Measurements from ENCODE around the gene TSPAN33. TPM values are rescaled to one million over a fixed set of nuclear protein-coding genes. Genes with fewer than 3 reads are reported as not detected.

Gene TSPAN33
- total and polyA plus RNA-seq, 2 of the 13 experiments (the other 11 are each of a cell fraction or from before 2014, with no cell fraction given): 15.3 to 16.5 TPM

DNA sequence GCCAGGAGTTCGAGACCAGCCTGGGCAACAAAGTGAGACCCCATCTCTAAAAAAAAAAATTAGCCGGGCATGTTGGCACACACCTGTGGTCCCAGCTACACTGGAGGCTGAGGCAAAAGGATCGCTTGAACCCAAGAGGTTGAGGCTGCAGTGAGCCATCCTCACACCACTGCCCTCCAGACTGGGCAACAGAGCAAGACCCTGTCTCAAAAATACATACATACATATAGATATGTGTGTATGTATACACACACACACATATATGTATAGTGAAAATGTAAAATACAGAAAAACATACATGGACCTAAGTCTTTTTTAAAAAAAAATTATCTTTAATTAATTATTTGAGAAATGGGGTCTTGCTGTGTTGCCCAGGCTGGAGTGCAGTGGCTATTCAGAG is 49.4 kb downstream of the TSPAN33 start (continued):
- TF ChIP-seq, protein P1, sequence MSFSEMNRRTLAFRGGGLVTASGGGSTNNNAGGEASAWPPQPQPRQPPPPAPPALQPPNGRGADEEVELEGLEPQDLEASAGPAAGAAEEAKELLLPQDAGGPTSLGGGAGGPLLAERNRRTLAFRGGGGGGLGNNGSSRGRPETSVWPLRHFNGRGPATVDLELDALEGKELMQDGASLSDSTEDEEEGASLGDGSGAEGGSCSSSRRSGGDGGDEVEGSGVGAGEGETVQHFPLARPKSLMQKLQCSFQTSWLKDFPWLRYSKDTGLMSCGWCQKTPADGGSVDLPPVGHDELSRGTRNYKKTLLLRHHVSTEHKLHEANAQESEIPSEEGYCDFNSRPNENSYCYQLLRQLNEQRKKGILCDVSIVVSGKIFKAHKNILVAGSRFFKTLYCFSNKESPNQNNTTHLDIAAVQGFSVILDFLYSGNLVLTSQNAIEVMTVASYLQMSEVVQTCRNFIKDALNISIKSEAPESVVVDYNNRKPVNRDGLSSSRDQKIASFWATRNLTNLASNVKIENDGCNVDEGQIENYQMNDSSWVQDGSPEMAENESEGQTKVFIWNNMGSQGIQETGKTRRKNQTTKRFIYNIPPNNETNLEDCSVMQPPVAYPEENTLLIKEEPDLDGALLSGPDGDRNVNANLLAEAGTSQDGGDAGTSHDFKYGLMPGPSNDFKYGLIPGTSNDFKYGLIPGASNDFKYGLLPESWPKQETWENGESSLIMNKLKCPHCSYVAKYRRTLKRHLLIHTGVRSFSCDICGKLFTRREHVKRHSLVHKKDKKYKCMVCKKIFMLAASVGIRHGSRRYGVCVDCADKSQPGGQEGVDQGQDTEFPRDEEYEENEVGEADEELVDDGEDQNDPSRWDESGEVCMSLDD (CRISPR knock-in tag; IDR thresholded peaks at IDR 0.05; ENCODE audit: borderline replicate concordance): no peak
- TF ChIP-seq, protein P2, sequence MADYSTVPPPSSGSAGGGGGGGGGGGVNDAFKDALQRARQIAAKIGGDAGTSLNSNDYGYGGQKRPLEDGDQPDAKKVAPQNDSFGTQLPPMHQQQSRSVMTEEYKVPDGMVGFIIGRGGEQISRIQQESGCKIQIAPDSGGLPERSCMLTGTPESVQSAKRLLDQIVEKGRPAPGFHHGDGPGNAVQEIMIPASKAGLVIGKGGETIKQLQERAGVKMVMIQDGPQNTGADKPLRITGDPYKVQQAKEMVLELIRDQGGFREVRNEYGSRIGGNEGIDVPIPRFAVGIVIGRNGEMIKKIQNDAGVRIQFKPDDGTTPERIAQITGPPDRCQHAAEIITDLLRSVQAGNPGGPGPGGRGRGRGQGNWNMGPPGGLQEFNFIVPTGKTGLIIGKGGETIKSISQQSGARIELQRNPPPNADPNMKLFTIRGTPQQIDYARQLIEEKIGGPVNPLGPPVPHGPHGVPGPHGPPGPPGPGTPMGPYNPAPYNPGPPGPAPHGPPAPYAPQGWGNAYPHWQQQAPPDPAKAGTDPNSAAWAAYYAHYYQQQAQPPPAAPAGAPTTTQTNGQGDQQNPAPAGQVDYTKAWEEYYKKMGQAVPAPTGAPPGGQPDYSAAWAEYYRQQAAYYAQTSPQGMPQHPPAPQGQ (CRISPR knock-in tag; IDR thresholded peaks at IDR 0.05; ENCODE audit: borderline replicate concordance): no peak
- TF ChIP-seq ZNF7 (CRISPR knock-in tag; IDR thresholded peaks at IDR 0.05) (no peak), ZNF160 (CRISPR knock-in tag; IDR thresholded peaks at IDR 0.05) (no peak)

DNA sequence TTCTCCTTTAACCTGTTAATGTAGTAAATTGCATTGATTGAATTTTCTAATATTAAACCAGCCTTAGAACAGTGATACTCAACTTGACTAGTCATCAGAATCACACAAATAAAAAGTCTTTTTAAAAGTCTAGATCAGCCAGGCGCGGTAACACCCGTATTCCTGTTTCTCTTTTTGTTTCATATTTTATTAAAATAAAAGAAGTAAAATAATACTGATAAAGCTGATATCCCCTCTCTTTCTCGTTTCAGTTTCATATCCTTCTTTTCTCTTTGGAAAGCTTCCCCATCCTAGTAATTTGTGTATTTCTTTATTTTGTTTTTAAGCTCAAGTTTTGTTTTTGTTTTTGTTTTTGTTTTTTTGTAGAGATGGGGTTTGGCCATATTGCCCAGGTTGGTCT is 53.3 kb downstream of the TSPAN33 start:
- Histone ChIP-seq H3K27ac (ENCODE audit: extremely low read length, insufficient read depth, low read length) (no peak overlapping the region), H3K4me2 (ENCODE audit: low read depth, low read length) (no peak overlapping the region), H3K9ac (ENCODE audit: insufficient read depth, low read depth, low read length) (no peak overlapping the region), H3K36me3 (replicated peaks in 1 of 2; ENCODE audit: control insufficient read depth in 1 of 2, insufficient read depth in 2 of 2, low read length in 2 of 2) (peaks cover 0 to 9% of the 10 kb centered on the region in 2 experiments; a peak in 3 of 5 replicates), H3K9me3 (ENCODE audit: low read length) (no peaks in the 10 kb centered on the region), H3K79me2 (ENCODE audit: insufficient read depth, low read length) (peaks cover 26% of the 10 kb centered on the region), H3K4me3 (replicated peaks in 1 of 3; ENCODE audit: insufficient read depth in 1 of 3, low read depth in 2 of 3, low read length in 3 of 3) (no peak overlapping the region), H3K27me3 (ENCODE audit: control insufficient read depth in 1 of 2, insufficient read depth in 2 of 2, low read length in 2 of 2) (no peaks in the 10 kb centered on the region), H4K20me1 (ENCODE audit: insufficient read depth, low read length) (no peaks in the 10 kb centered on the region), H2AFZ (ENCODE audit: low read length) (no peak overlapping the region), H3K4me1 (ENCODE audit: insufficient read depth, low read length) (peaks cover 31% of the 10 kb centered on the region)
- 98% methylated on average over 4 of the region's 4 CpGs for WGBS (ENCODE audit: low lambda C conversion rate)
- DNase-seq (ENCODE audit: low spot score) (no peak), ATAC-seq (no peak), FAIRE-seq (no peak)
- TF ChIP-seq, protein P3, sequence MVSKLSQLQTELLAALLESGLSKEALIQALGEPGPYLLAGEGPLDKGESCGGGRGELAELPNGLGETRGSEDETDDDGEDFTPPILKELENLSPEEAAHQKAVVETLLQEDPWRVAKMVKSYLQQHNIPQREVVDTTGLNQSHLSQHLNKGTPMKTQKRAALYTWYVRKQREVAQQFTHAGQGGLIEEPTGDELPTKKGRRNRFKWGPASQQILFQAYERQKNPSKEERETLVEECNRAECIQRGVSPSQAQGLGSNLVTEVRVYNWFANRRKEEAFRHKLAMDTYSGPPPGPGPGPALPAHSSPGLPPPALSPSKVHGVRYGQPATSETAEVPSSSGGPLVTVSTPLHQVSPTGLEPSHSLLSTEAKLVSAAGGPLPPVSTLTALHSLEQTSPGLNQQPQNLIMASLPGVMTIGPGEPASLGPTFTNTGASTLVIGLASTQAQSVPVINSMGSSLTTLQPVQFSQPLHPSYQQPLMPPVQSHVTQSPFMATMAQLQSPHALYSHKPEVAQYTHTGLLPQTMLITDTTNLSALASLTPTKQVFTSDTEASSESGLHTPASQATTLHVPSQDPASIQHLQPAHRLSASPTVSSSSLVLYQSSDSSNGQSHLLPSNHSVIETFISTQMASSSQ (IDR thresholded peaks at IDR 0.05; ENCODE audit: low read depth): no peak
- TF ChIP-seq, protein P3 (CRISPR knock-in tag; IDR thresholded peaks at IDR 0.05; ENCODE audit: borderline replicate concordance): no peak
- TF ChIP-seq ONECUT2 (CRISPR knock-in tag; IDR thresholded peaks at IDR 0.05): no peak
- no peak for TF ChIP-seq ARID2 (CRISPR knock-in tag; IDR thresholded peaks at IDR 0.05; ENCODE audit: borderline replicate concordance)
- TF ChIP-seq ZNF333 (CRISPR knock-in tag; IDR thresholded peaks at IDR 0.05; ENCODE audit: borderline replicate concordance): no peak
- no peak for TF ChIP-seq RBM39 (IDR thresholded peaks at IDR 0.05; ENCODE audit: low read depth, low read length, poor library complexity, severe bottlenecking)
- TF ChIP-seq ZNF501 (CRISPR knock-in tag; IDR thresholded peaks at IDR 0.05): no peak
- CTCF ChIA-PET (ENCODE audit: low intra/inter-chr PET ratio, low total read pairs): no interaction called here
- BruUV-seq (replicated peaks): no TSS peak
- intact Hi-C loops (cut with micrococcal nuclease; ENCODE audit: unreplicated experiment) (no loop called here), in situ Hi-C loops (cut with HindIII; ENCODE audit: extremely low pct_ligation_motif_present, low pct_unique_long_range_greater_than_20kb) (no loop called here)
- POLR2A ChIA-PET: no interaction called here

Data from HepG2 (cell line).